Measurements from ENCODE around the gene CDC45. TPM values are rescaled to one million over a fixed set of nuclear protein-coding genes. Genes with fewer than 3 reads are reported as not detected.
A peak's percentile ranks its signal among the peaks of the same experiment; 100 is the strongest.

The CDC45 gene
- total and polyA plus RNA-seq, 4 experiments from 2014 or later, result 0.53 to 0.64 (median 0.57) TPM; not detected in 1

DNA sequence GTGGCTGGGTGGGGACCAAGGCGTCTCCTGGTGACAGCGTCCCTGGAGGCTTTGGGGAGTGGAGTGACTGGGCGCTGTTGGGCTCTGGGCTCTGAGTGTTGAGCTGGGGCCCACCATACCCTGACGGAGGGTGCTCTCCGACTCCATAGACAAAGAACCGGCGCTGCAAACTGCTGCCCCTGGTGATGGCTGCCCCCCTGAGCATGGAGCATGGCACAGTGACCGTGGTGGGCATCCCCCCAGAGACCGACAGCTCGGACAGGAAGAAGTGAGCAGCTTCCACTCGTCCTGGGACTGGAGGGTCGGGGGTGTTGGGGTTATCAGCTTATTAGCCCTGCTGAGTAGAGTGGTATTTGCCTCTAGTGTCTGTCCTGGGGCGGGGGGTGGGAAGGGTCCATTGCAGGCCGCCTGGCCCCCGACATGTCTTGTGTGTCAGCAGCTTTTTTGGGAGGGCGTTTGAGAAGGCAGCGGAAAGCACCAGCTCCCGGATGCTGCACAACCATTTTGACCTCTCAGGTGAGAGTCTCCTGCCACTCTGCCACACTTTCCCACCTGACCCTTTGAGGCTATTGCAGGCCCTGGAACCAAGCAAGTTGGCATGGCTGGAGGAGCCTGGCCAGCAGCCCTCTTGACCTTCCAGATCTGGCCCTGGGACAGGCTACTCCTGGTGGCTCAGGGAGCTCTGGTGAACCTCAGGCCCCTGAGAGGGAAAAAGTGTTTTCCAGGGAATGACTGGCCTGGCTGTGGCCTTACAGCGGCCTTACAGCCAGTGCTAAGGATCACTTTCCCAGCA lies 36.9 kb downstream of the CDC45 start:
- POLR2A ChIA-PET (ENCODE audit: partially characterized antibody), result interaction anchor here (0.9 kb wide), 1 partner anchor 37 kb away, joined by 3 read pairs; the partner anchor contains the start of gene CDC45
- Histone ChIP-seq H3K4me1 (ENCODE audit: insufficient read depth, low read length) (no peaks in the 10 kb centered on the region), H3K36me3 (ENCODE audit: insufficient read depth, low read length) (no peaks in the 10 kb centered on the region), H3K9me3 (ENCODE audit: control insufficient read depth in 1 of 2, low read length in 2 of 2) (no peaks in the 10 kb centered on the region), H3K4me3 (ENCODE audit: low read length in 2 of 2) (no peak overlapping the region), H3K27ac (ENCODE audit: low read depth, low read length) (no peak overlapping the region), H3K27me3 (ENCODE audit: insufficient read depth, low read length) (no peaks in the 10 kb centered on the region)
- Mint-ChIP-seq H3K4me1 (no peaks in the 10 kb centered on the region), H3K27me3 (no peaks in the 10 kb centered on the region), H3K36me3 (peaks cover 0 to 6% of the 10 kb centered on the region in 2 donors), H3K4me3 (no peak overlapping the region), H3K9me3 (peaks cover 0 to 13% (median 5%) of the 10 kb centered on the region in 8 donors), H3K27ac (no peak overlapping the region)
- DNase-seq, result no peak
- intact Hi-C loops (cut with micrococcal nuclease), result no loop called here
- CTCF ChIA-PET (ENCODE audit: partially characterized antibody), result no interaction called here

DNA sequence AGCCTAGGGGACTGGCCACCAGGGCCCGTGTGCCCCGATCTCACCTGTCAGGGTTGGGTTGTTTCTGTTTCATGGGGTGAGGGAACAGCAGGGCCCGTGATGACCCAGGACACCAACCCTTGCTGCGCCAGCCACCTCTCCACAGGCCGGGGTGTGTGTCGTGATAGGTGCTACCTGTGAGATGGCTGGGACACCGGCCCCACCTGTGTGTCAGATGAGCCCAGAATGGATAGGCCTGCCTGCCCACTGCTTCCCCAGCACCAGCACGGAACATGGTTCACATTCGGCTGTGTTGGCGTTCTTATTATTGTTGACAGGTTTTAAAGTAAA lies 37.4 kb downstream of the CDC45 start:
- Mint-ChIP-seq H3K27me3 (no peaks in the 10 kb centered on the region), H3K4me1 (no peaks in the 10 kb centered on the region), H3K4me3 (no peak overlapping the region), H3K9me3 (peaks cover 0 to 13% (median 5%) of the 10 kb centered on the region in 8 donors), H3K36me3 (peaks cover 0 to 6% of the 10 kb centered on the region in 2 donors), H3K27ac (peak overlapping the region in 1 of 7 donors; percentile 17)
- CTCF ChIA-PET (ENCODE audit: partially characterized antibody), result no interaction called here
- no peak overlapping the region for H3K27ac ChIP-seq (ENCODE audit: low read depth, low read length)
- H3K4me3 ChIP-seq (ENCODE audit: low read length in 2 of 2), result no peak overlapping the region
- H3K36me3 ChIP-seq (ENCODE audit: insufficient read depth, low read length), result no peaks in the 10 kb centered on the region
- H3K27me3 ChIP-seq (ENCODE audit: insufficient read depth, low read length), result no peaks in the 10 kb centered on the region
- H3K4me1 ChIP-seq (ENCODE audit: insufficient read depth, low read length), result no peaks in the 10 kb centered on the region
- POLR2A ChIA-PET (ENCODE audit: partially characterized antibody), result no interaction called here
- DNase-seq, result no peak
- intact Hi-C loops (cut with micrococcal nuclease), result no loop called here
- H3K9me3 ChIP-seq (ENCODE audit: control insufficient read depth in 1 of 2, low read length in 2 of 2), result no peaks in the 10 kb centered on the region

DNA sequence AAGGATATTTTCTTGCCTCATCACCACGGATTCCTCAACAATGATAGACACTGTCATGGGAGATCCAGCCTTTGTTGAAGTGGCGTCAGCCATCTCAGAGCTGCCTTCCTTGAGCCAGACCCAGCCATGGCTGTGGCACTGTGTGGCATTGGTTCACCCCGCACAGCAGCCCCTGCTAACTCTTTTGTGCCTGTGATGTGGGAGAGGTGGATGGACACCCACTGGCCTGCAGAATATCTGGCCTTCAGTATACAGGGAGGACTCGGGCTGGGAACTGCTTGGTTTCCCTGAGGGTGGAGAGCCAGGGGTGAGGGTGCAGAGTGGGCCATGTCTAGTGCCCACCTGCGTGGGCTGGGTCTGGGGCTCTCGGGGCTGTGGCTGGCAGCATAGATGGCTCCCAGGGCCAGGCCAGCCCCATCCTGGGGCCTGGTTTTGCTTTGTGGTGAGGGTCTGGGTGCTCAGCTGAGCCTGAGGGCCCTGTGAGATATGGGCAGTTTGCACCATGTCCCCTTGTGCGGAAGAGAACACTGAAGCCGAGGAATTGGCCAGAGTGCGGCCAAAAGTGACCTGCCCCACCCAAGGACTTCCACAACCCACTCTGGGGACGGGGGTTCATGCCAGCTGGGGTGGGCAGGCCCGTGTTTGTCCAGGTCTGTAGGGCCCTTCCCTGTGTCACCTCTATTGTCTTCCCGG lies 38.3 kb downstream of the CDC45 start:
- peaks cover 0 to 13% (median 4%) of the 10 kb centered on the region in 8 donors for H3K9me3 Mint-ChIP-seq
- POLR2A ChIA-PET (ENCODE audit: partially characterized antibody), result no interaction called here
- H3K27me3 ChIP-seq (ENCODE audit: insufficient read depth, low read length), result no peaks in the 10 kb centered on the region
- no peaks in the 10 kb centered on the region for H3K4me1 ChIP-seq (ENCODE audit: insufficient read depth, low read length)
- no peaks in the 10 kb centered on the region for H3K9me3 ChIP-seq (ENCODE audit: control insufficient read depth in 1 of 2, low read length in 2 of 2)
- H3K36me3 Mint-ChIP-seq, result peaks cover 0 to 6% of the 10 kb centered on the region in 2 donors
- DNase-seq, result no peak
- H3K27ac Mint-ChIP-seq, result no peak overlapping the region
- no peak overlapping the region for H3K4me3 ChIP-seq (ENCODE audit: low read length in 2 of 2)
- no peaks in the 10 kb centered on the region for H3K4me1 Mint-ChIP-seq
- CTCF ChIA-PET (ENCODE audit: partially characterized antibody), result no interaction called here
- intact Hi-C loops (cut with micrococcal nuclease), result no loop called here
- H3K4me3 Mint-ChIP-seq, result no peak overlapping the region
- peaks cover 2% of the 10 kb centered on the region in 2 donors for H3K27me3 Mint-ChIP-seq
- no peaks in the 10 kb centered on the region for H3K36me3 ChIP-seq (ENCODE audit: insufficient read depth, low read length)
- no peak overlapping the region for H3K27ac ChIP-seq (ENCODE audit: low read depth, low read length)

DNA sequence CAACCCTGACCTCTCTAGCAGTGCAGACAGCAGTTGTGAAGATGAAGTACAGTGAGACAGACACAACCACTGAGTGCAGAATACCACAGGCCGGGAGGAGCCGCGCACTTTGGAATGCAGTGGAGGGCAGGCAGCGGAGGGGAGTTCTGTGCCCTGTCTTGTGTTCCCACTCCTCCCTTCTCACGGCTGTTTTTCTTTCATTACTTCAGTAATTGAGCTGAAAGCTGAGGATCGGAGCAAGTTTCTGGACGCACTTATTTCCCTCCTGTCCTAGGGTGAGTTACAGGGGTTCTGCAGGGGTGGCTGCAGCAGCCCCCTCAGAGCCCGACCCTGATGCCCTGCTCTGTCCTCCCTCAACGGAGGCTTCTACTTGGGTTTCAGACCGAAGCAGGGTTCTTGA lies 38.9 kb downstream of the CDC45 start:
- no peaks in the 10 kb centered on the region for H3K4me1 ChIP-seq (ENCODE audit: insufficient read depth, low read length)
- intact Hi-C loops (cut with micrococcal nuclease), result no loop called here
- Mint-ChIP-seq H3K27me3 (peaks cover 2 to 3% of the 10 kb centered on the region in 2 donors), H3K9me3 (peaks cover 0 to 10% (median 3%) of the 10 kb centered on the region in 8 donors), H3K4me1 (peaks cover 0 to under 1% (median 0%) of the 10 kb centered on the region in 4 donors), H3K27ac (peak overlapping the region in 1 of 7 donors; percentile 30), H3K4me3 (no peak overlapping the region), H3K36me3 (peaks cover 0 to 5% of the 10 kb centered on the region in 2 donors)
- no peak overlapping the region for H3K27ac ChIP-seq (ENCODE audit: low read depth, low read length)
- CTCF ChIA-PET (ENCODE audit: partially characterized antibody), result no interaction called here
- H3K9me3 ChIP-seq (ENCODE audit: control insufficient read depth in 1 of 2, low read length in 2 of 2), result no peaks in the 10 kb centered on the region
- POLR2A ChIA-PET (ENCODE audit: partially characterized antibody), result no interaction called here
- no peak for DNase-seq
- no peak overlapping the region for H3K4me3 ChIP-seq (ENCODE audit: low read length in 2 of 2)
- H3K27me3 ChIP-seq (ENCODE audit: insufficient read depth, low read length), result no peaks in the 10 kb centered on the region
- no peaks in the 10 kb centered on the region for H3K36me3 ChIP-seq (ENCODE audit: insufficient read depth, low read length)

DNA sequence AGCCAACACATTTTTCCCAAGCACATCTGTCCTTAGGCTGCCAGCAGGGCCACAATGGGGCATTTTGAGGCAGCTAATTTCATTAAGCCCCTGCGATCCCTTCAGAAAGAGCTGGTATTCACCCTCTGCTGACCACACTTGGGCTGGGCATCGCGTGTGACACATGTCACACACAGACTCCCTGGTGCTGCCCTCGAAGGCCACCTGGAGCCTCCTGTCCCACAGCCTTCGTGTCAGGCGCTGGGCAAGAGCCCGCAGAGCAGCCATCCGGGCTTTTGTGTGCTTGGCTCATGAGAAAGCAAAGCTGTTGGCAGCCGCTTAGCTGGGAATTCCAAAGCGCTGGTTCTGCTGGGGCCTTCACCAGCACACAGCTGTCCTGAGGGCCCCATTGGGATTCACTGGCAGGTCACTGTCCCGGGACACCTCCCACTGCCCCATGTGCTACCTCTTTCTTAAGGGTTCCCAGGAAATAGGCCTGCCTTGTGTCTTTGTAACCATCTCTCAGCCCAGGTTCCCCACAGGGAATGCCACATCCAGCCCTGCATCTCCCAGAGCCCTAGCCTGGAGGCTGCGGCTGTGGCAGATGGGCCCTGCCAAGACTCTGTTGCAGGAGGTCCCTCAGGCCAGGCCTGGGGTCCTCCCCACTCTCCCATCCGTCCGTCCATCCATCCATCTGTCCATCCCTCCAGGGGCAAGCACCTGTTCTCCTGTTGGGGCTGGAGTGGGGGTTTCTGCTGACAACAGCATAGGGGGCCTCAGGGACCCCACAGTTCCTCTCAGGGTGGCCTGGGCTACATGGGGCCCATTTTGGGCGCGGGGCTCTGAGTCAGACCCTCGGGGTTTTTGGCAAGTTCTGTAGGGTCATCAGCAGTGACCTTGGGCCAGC lies 39.6 kb downstream of the CDC45 start:
- no peak for DNase-seq
- Histone ChIP-seq H3K4me1 (ENCODE audit: insufficient read depth, low read length) (no peaks in the 10 kb centered on the region), H3K27ac (ENCODE audit: low read depth, low read length) (no peak overlapping the region), H3K4me3 (ENCODE audit: low read length in 2 of 2) (no peak overlapping the region), H3K36me3 (ENCODE audit: insufficient read depth, low read length) (no peaks in the 10 kb centered on the region), H3K9me3 (ENCODE audit: control insufficient read depth in 1 of 2, low read length in 2 of 2) (no peaks in the 10 kb centered on the region), H3K27me3 (ENCODE audit: insufficient read depth, low read length) (no peaks in the 10 kb centered on the region)
- no peak overlapping the region for H3K4me3 Mint-ChIP-seq
- no peak overlapping the region for H3K27ac Mint-ChIP-seq
- no peaks in the 10 kb centered on the region for H3K36me3 Mint-ChIP-seq
- intact Hi-C loops (cut with micrococcal nuclease), result no loop called here
- peaks cover 0 to 4% (median 0%) of the 10 kb centered on the region in 4 donors for H3K4me1 Mint-ChIP-seq
- CTCF ChIA-PET (ENCODE audit: partially characterized antibody), result no interaction called here
- peaks cover 0 to 5% (median 0%) of the 10 kb centered on the region in 8 donors for H3K9me3 Mint-ChIP-seq
- POLR2A ChIA-PET (ENCODE audit: partially characterized antibody), result no interaction called here
- H3K27me3 Mint-ChIP-seq, result peaks cover 2 to 3% of the 10 kb centered on the region in 2 donors

DNA sequence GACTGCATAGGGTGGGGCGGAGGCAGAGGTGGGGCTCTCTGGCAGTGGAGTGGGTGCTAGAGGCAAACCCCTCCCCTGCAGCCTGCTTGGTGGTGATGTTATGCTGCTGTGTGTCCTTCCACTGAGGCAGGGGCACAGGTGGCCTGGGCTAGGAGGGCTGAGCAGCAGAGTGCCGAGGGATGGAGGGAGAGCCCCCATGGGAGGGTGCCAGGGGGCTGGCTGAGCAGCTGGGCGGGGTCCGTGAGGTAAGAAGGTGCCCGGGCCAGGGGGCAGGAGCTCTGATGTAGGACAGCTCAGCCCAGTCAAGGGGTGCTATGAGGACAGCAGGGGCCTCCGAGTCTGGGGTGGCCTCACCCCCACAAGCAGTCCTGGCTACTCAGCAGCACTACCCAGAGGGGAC lies 40.3 kb downstream of the CDC45 start:
- Histone ChIP-seq H3K4me3 (ENCODE audit: low read length in 2 of 2) (no peak overlapping the region), H3K36me3 (ENCODE audit: insufficient read depth, low read length) (no peaks in the 10 kb centered on the region), H3K27ac (ENCODE audit: low read depth, low read length) (no peak overlapping the region), H3K9me3 (ENCODE audit: control insufficient read depth in 1 of 2, low read length in 2 of 2) (no peaks in the 10 kb centered on the region), H3K27me3 (ENCODE audit: insufficient read depth, low read length) (peaks cover 2% of the 10 kb centered on the region), H3K4me1 (ENCODE audit: insufficient read depth, low read length) (no peaks in the 10 kb centered on the region)
- Mint-ChIP-seq H3K36me3 (no peaks in the 10 kb centered on the region), H3K9me3 (no peaks in the 10 kb centered on the region), H3K27ac (no peak overlapping the region), H3K27me3 (peaks cover 2 to 8% of the 10 kb centered on the region in 2 donors), H3K4me3 (no peak overlapping the region), H3K4me1 (peaks cover 0 to 5% (median 2%) of the 10 kb centered on the region in 4 donors)
- POLR2A ChIA-PET (ENCODE audit: partially characterized antibody), result no interaction called here
- intact Hi-C loops (cut with micrococcal nuclease), result no loop called here
- DNase-seq, result no peak
- CTCF ChIA-PET (ENCODE audit: partially characterized antibody), result no interaction called here
